Karpas-422 (cell line): ENCODE data around the gene NPTN. TPM values are rescaled to one million over a fixed set of nuclear protein-coding genes. Genes with fewer than 3 reads are reported as not detected.
A peak's percentile ranks its signal among the peaks of the same experiment; 100 is the strongest.
"Not testable (repeated sequence)": the region's sequence is repeated elsewhere in the genome, so short reads cannot be mapped to it uniquely, and the experiment has no call there.

Experiments
- DNase-seq: peaks from one replicate; pipeline ENCODE4 v3.0.0-alpha.2; 2015
- H2AFZ ChIP-seq: fragments of 200-600 bp; sonication (generic); 2 replicates; pipeline ENCODE4 v1.6.1; 2014; ENCODE audit warnings: antibody characterized with exemption, low read length, mixed read lengths
- H3K27ac ChIP-seq: fragments of 200-600 bp; sonication (generic); 2 replicates; pipeline ENCODE4 v1.5.1; 2014; ENCODE audit warnings: mild to moderate bottlenecking, low read length, moderate library complexity
- H3K27me3 ChIP-seq: fragments of 200-600 bp; sonication (generic); 2 replicates; pipeline ENCODE4 v1.6.1; 2014; ENCODE audit warnings: low read length, mixed read lengths
- H3K36me3 ChIP-seq: fragments of 200-600 bp; sonication (generic); 2 replicates; pipeline ENCODE4 v1.6.1; 2014; ENCODE audit warnings: low read length, mixed read lengths; ENCODE audit not compliant: insufficient read depth
- H3K4me1 ChIP-seq: fragments of 200-600 bp; sonication (generic); 2 replicates; pipeline ENCODE4 v1.6.1; 2014; ENCODE audit warnings: mild to moderate bottlenecking, low read length, mixed read lengths
- H3K4me2 ChIP-seq: fragments of 200-600 bp; sonication (generic); 2 replicates; pipeline ENCODE4 v1.6.1; 2014; ENCODE audit warnings: low read length, low read depth, mild to moderate bottlenecking; ENCODE audit not compliant: poor library complexity, severe bottlenecking
- H3K4me3 ChIP-seq: fragments of 200-600 bp; sonication (generic); 2 replicates; pipeline ENCODE4 v1.5.1; 2014; ENCODE audit warnings: mild to moderate bottlenecking, antibody characterized with exemption, low read length, mixed read lengths
- H3K79me2 ChIP-seq: fragments of 200-600 bp; sonication (generic); 2 replicates; pipeline ENCODE4 v1.6.1; 2014; ENCODE audit warnings: mild to moderate bottlenecking, low read length, mixed read lengths
- H3K9ac ChIP-seq: fragments of 200-600 bp; sonication (generic); 2 replicates; pipeline ENCODE4 v1.6.0; 2014; ENCODE audit warnings: low read length
- H3K9me2 ChIP-seq: fragments of 200-600 bp; sonication (generic), shearing (Covaris generic); replicated peaks from 2 replicates; pipeline ENCODE4 v1.6.0; 2014; ENCODE audit warnings: mild to moderate bottlenecking, low read length, moderate library complexity; ENCODE audit not compliant: insufficient read depth
- H3K9me3 ChIP-seq: fragments of 300-700, 200-600 bp; sonication (generic); 2 replicates; pipeline ENCODE4 v1.6.1; 2014; ENCODE audit warnings: low read length, mixed read lengths
- H4K20me1 ChIP-seq: fragments of 200-600 bp; sonication (generic); 2 replicates; pipeline ENCODE4 v1.6.1; 2014; ENCODE audit warnings: mild to moderate bottlenecking, antibody characterized with exemption, low read length, low read depth; ENCODE audit not compliant: insufficient read depth
- total RNA-seq: library from RNA; depleted of rRNA; stranded (reverse); fragments of >200 nt; shearing (Covaris generic); gene quantifications from 2 replicates; pipeline ENCODE4 v1.2.3, GENCODE V29; 2014; ENCODE audit warnings: low replicate concordance

Gene NPTN
- total RNA-seq, 1 experiment from 2014 or later, result 53.6 TPM

DNA sequence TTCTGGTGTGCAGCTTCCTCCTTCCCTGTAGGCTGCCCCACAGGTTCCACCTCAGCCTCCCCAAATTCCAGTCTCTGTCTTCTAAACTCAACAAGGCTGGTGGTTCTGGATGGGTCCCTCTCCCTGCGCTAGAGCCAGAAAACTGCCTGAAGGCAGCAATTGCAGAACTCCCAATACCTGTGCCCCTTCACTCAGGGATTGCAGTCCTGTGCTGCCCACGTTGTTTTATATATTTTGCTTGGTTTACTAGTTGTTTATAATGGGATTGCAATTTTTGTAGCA, 14.8 kb upstream of the NPTN start:
- no peaks in the 10 kb centered on the region for H3K27me3 ChIP-seq
- no peak overlapping the region for H3K4me3 ChIP-seq
- no peak for DNase-seq
- H3K4me1 ChIP-seq, result no peaks in the 10 kb centered on the region
- H4K20me1 ChIP-seq, result no peaks in the 10 kb centered on the region
- H3K79me2 ChIP-seq, result no peaks in the 10 kb centered on the region
- no peak overlapping the region for H3K27ac ChIP-seq
- H2AFZ ChIP-seq, result no peak overlapping the region
- H3K4me2 ChIP-seq, result no peak overlapping the region
- H3K9me3 ChIP-seq, result no peaks in the 10 kb centered on the region
- H3K9ac ChIP-seq, result no peak overlapping the region
- H3K36me3 ChIP-seq, result no peaks in the 10 kb centered on the region
- no peaks in the 10 kb centered on the region for H3K9me2 ChIP-seq

- H3K9me3 ChIP-seq, result no peaks in the 10 kb centered on the region
- H2AFZ ChIP-seq, result no peak overlapping the region
- H3K27me3 ChIP-seq, result no peaks in the 10 kb centered on the region
- no peak overlapping the region for H3K4me3 ChIP-seq
- H3K9me2 ChIP-seq, result no peaks in the 10 kb centered on the region
- H3K9ac ChIP-seq, result no peak overlapping the region
- no peaks in the 10 kb centered on the region for H3K36me3 ChIP-seq
- no peaks in the 10 kb centered on the region for H4K20me1 ChIP-seq
- H3K4me2 ChIP-seq, result no peak overlapping the region
- no peak overlapping the region for H3K27ac ChIP-seq
- no peak for DNase-seq
- no peaks in the 10 kb centered on the region for H3K4me1 ChIP-seq
- no peaks in the 10 kb centered on the region for H3K79me2 ChIP-seq
Observed at GRCh38 chr15:73647259-73648013, 14.2 kb upstream of the NPTN start.

DNA sequence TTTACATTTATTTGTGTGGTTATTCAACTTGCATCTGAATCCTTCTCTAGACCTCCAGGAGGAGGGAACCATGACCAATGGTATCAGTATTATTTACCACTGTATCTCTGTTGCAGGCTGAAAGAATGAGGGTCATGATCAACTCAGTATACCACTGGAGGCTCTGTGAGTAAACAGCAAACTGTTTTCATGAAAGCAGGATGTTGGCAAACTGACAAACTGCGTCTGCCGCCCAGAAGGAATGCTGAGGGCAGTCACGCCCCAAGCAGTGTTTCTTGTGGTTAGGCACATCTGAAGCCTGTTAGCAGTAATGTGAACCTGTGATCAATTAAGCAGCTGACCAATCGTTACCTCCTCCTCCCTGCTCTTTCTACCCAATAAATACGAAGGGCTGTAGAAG, 6.3 kb upstream of the NPTN start:
- not testable (repeated sequence) for H3K4me2 ChIP-seq, H2AFZ ChIP-seq, H3K4me1 ChIP-seq, H3K27me3 ChIP-seq, H3K9ac ChIP-seq, H3K36me3 ChIP-seq, H3K27ac ChIP-seq, H3K9me3 ChIP-seq, H3K4me3 ChIP-seq, DNase-seq, H3K9me2 ChIP-seq, H3K79me2 ChIP-seq, H4K20me1 ChIP-seq

DNA sequence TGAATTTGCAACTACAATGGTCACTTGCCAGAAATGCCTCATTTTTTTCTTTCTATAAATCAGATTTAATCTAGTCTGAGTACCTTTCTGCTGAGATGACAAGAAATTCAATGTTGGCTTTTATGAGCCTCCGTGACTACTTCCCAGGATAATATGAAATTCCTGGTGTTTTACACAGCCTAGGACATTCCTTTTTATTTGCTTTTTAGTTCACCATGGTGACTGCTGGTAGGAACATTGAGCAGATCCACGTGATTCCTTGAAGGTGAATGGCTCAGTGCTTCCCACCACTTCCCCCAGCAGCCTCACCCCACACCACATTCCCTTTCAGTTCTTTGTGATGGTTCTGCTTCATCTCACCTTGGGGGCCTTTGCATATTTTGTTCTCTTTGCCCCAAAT, 4.3 kb upstream of the NPTN start:
- Histone ChIP-seq H3K9ac (no peak overlapping the region), H3K27ac (no peak overlapping the region), H3K79me2 (peaks cover 2% of the 10 kb centered on the region), H3K27me3 (no peaks in the 10 kb centered on the region), H3K9me2 (no peaks in the 10 kb centered on the region), H2AFZ (no peak overlapping the region), H3K4me1 (peaks cover 8% of the 10 kb centered on the region), H3K9me3 (no peaks in the 10 kb centered on the region; the same call in 1 of the 2 replicates), H3K4me3 (no peak overlapping the region), H3K36me3 (no peaks in the 10 kb centered on the region), H4K20me1 (no peaks in the 10 kb centered on the region), H3K4me2 (no peak overlapping the region)
- no peak for DNase-seq

- Histone ChIP-seq H3K27me3 (no peaks in the 10 kb centered on the region), H3K4me3 (peak overlapping the region; percentile 48; the same call in 1 of the 2 replicates), H3K4me2 (peak overlapping the region; percentile 48), H2AFZ (0 out of 2 replicates have a peak overlapping the region, but pooled peaks have one; percentile 30), H3K9ac (0 out of 2 replicates have a peak overlapping the region, but pooled peaks have one; percentile 40), H3K36me3 (no peaks in the 10 kb centered on the region), H3K9me3 (no peaks in the 10 kb centered on the region), H3K27ac (no peak overlapping the region), H4K20me1 (peaks cover 32% of the 10 kb centered on the region; the same call in 1 of the 2 replicates), H3K79me2 (peaks cover 37% of the 10 kb centered on the region), H3K4me1 (peaks cover 39% of the 10 kb centered on the region), H3K9me2 (no peaks in the 10 kb centered on the region)
- DNase-seq, result no peak
Observed at GRCh38 chr15:73633991-73634495, 854 bp upstream of the NPTN start.

GRCh38 chr15:73632670-73633058, 525 bp downstream of the NPTN start:
- H3K9me2 ChIP-seq, result no peaks in the 10 kb centered on the region
- H3K27ac ChIP-seq, result no peak overlapping the region
- H4K20me1 ChIP-seq, result peaks cover 43% of the 10 kb centered on the region
- DNase-seq, result peak; percentile 58
- H3K4me1 ChIP-seq, result peaks cover 51% of the 10 kb centered on the region
- H3K9me3 ChIP-seq, result no peaks in the 10 kb centered on the region
- H3K9ac ChIP-seq, result peak overlapping the region; percentile 83
- H3K27me3 ChIP-seq, result no peaks in the 10 kb centered on the region
- H2AFZ ChIP-seq, result no peak overlapping the region
- peaks cover 50% of the 10 kb centered on the region for H3K79me2 ChIP-seq
- peak overlapping the region; percentile 80 for H3K4me2 ChIP-seq
- H3K36me3 ChIP-seq, result no peaks in the 10 kb centered on the region
- peak overlapping the region; percentile 86 for H3K4me3 ChIP-seq

DNA sequence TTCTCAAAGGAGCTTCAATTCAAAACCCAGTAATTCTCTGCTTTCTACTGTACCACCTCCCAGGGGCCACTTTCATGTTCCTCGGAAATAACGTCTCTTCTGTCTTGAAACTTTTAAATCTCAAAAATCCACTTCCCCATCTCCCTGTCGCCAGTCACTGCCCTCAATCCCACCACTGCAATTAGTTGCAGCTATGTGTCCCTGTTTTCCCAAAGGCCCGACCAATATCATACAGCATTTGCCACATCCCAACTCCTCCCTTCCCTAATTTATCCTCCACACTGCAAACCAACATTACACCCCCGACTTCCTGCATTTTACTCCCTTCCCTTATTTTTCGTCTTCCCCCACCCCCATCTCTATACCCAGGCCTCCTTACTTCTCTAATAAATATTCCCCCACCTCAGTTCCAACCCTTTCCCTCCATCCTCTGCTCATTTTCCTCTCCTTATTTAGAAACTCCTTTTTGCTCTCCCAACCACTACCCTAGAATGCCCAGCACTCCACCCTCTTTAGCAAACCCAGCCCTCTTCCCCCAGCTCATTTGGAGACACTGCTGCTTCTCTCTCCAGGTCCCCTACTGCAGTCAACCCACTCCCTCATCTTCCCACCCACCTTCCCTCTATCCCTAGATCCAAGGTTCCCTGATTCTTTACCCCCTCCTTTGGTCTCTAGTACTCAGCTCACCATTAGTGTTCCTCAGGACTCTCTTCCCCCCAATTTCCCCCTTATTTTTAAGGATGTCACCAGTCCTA, 1.1 kb downstream of the NPTN start:
- Histone ChIP-seq H3K9ac (peak overlapping the region; percentile 83), H3K27me3 (no peaks in the 10 kb centered on the region), H3K9me2 (no peaks in the 10 kb centered on the region), H3K4me1 (peaks cover 57% of the 10 kb centered on the region), H3K4me3 (peak overlapping the region; percentile 86), H3K27ac (no peak overlapping the region), H3K36me3 (no peaks in the 10 kb centered on the region), H2AFZ (no peak overlapping the region), H4K20me1 (peaks cover 44% of the 10 kb centered on the region), H3K4me2 (peak overlapping the region; percentile 80), H3K79me2 (peaks cover 56% of the 10 kb centered on the region), H3K9me3 (no peaks in the 10 kb centered on the region)
- peak; percentile 61 for DNase-seq

GRCh38 chr15:73630921-73631362, 2.2 kb downstream of the NPTN start:
- peaks cover 67% of the 10 kb centered on the region for H3K79me2 ChIP-seq
- peak overlapping the region; percentile 83 for H3K9ac ChIP-seq
- H3K4me3 ChIP-seq, result peak overlapping the region; percentile 86
- peak overlapping the region; percentile 62; the same call in 1 of the 2 replicates for H3K27ac ChIP-seq
- DNase-seq, result peak; percentile 50
- H3K4me1 ChIP-seq, result peaks cover 63% of the 10 kb centered on the region
- peaks cover 48% of the 10 kb centered on the region for H4K20me1 ChIP-seq
- H3K27me3 ChIP-seq, result no peaks in the 10 kb centered on the region
- H3K36me3 ChIP-seq, result no peaks in the 10 kb centered on the region
- peak overlapping the region; percentile 80 for H3K4me2 ChIP-seq
- H2AFZ ChIP-seq, result no peak overlapping the region
- no peaks in the 10 kb centered on the region for H3K9me3 ChIP-seq
- no peaks in the 10 kb centered on the region for H3K9me2 ChIP-seq
